CD14-positive monocyte (primary cell): ENCODE data around the gene CHMP4A. TPM values are rescaled to one million over a fixed set of nuclear protein-coding genes. Genes with fewer than 3 reads are reported as not detected.

Source experiments
- DNase-seq, 3 donors: peaks; one replicate each; pipeline ENCODE4 v3.0.0-alpha.2; 2011 to 2022
- H2AFZ ChIP-seq: 2 replicates; pipeline ENCODE4 v1.6.0; 2012; ENCODE audit warnings: mild to moderate bottlenecking, low read depth, low read length, inconsistent platforms; ENCODE audit not compliant: insufficient read depth, poor library complexity, severe bottlenecking
- H3K27ac ChIP-seq, 2 donors: 1 replicate in 1 of 2; 2 replicates in 1 of 2; pipeline ENCODE4 v1.5.1; 2012 to 2013; ENCODE audit warnings: low read length in 2 of 2, control low read depth in 1 of 2, inconsistent platforms in 1 of 2, low read depth in 1 of 2, mild to moderate bottlenecking in 1 of 2
- H3K27me3 ChIP-seq, 2 donors: one replicate each; pipeline versions ENCODE4 v1.6.0 to v1.6.1; 2011 to 2013; ENCODE audit warnings: low read length in 2 of 2; ENCODE audit not compliant: control insufficient read depth in 2 of 2, insufficient read depth in 2 of 2
- H3K36me3 ChIP-seq, 2 donors: replicated peaks in 1 of 2; 1 replicate in 1 of 2; 2 replicates in 1 of 2; pipeline versions ENCODE4 v1.5.1 to v1.6.1; 2012 to 2013; ENCODE audit warnings: low read length in 2 of 2, control low read depth in 1 of 2, inconsistent platforms in 1 of 2, mild to moderate bottlenecking in 1 of 2; ENCODE audit not compliant: insufficient read depth in 2 of 2, control insufficient read depth in 1 of 2
- H3K4me1 ChIP-seq, 2 donors: 1 replicate in 1 of 2; 2 replicates in 1 of 2; pipeline versions ENCODE4 v1.5.1 to v1.6.1; 2012 to 2013; ENCODE audit warnings: low read length in 2 of 2, control low read depth in 1 of 2, inconsistent platforms in 1 of 2, mild to moderate bottlenecking in 1 of 2, moderate library complexity in 1 of 2; ENCODE audit not compliant: insufficient read depth in 2 of 2, control insufficient read depth in 1 of 2
- H3K4me2 ChIP-seq: replicated peaks from 2 replicates; pipeline ENCODE3; 2012; ENCODE audit warnings: low read length, moderate library complexity, mild to moderate bottlenecking; ENCODE audit not compliant: poor library complexity, severe bottlenecking; ENCODE audit errors: extremely low read depth
- H3K4me3 ChIP-seq, 3 experiments: fragments of 200-600 bp in 1 of 3; sonication (generic) in 1 of 3; replicated peaks in 1 of 3; 1 replicate in 2 of 3; 2 replicates in 1 of 3; pipeline ENCODE4 v1.5.1; 2011 to 2013; ENCODE audit warnings: low read length in 3 of 3, mild to moderate bottlenecking in 3 of 3, control low read depth in 2 of 3, low read depth in 2 of 3, inconsistent platforms in 1 of 3, moderate library complexity in 1 of 3
- H3K79me2 ChIP-seq: 2 replicates; pipeline ENCODE4 v1.6.0; 2012; ENCODE audit warnings: mild to moderate bottlenecking, control low read depth, inconsistent platforms, low read length, moderate library complexity; ENCODE audit not compliant: insufficient read depth
- H3K9ac ChIP-seq: 2 replicates; pipeline ENCODE4 v1.6.0; 2017; ENCODE audit warnings: low read length, mild to moderate bottlenecking; ENCODE audit not compliant: insufficient read depth, poor library complexity, severe bottlenecking
- H3K9me3 ChIP-seq, 2 donors: replicated peaks in 1 of 2; 1 replicate in 1 of 2; 2 replicates in 1 of 2; pipeline versions ENCODE4 v1.5.1 to v1.6.1; 2012 to 2013; ENCODE audit warnings: low read length in 2 of 2, control low read depth in 1 of 2; ENCODE audit not compliant: control insufficient read depth in 1 of 2, insufficient read depth in 1 of 2
- H4K20me1 ChIP-seq: 2 replicates; pipeline ENCODE4 v1.6.0; 2012; ENCODE audit warnings: mild to moderate bottlenecking, low read length, control low read depth, moderate library complexity; ENCODE audit not compliant: insufficient read depth
- H3K27ac Mint-ChIP-seq, 7 donors: one replicate each; pipeline ENCODE4 v1.8.0; 2020; ENCODE audit warnings: mild to moderate bottlenecking in 7 of 7, mixed read lengths in 7 of 7, moderate library complexity in 6 of 7, inconsistent platforms in 2 of 7
- H3K27me3 Mint-ChIP-seq, 3 donors: one replicate each; pipeline ENCODE4 v1.8.0; 2021 to 2022; ENCODE audit warnings: low read depth in 3 of 3, mild to moderate bottlenecking in 3 of 3, mixed read lengths in 3 of 3, moderate library complexity in 3 of 3, inconsistent platforms in 1 of 3
- H3K36me3 Mint-ChIP-seq, 2 donors: one replicate each; pipeline ENCODE4 v1.8.0; 2020; ENCODE audit warnings: mixed read lengths in 2 of 2, inconsistent platforms in 1 of 2, mild to moderate bottlenecking in 1 of 2
- H3K4me1 Mint-ChIP-seq: one replicate; pipeline ENCODE4 v1.8.0; 2020; ENCODE audit warnings: mild to moderate bottlenecking, mixed read lengths
- H3K4me3 Mint-ChIP-seq, 2 donors: one replicate each; pipeline ENCODE4 v1.8.0; 2020; ENCODE audit warnings: mild to moderate bottlenecking in 2 of 2, mixed read lengths in 2 of 2, moderate library complexity in 1 of 2
- H3K9me3 Mint-ChIP-seq, 7 donors: one replicate each; pipeline ENCODE4 v1.8.0; 2020 to 2022; ENCODE audit warnings: mixed read lengths in 7 of 7, mild to moderate bottlenecking in 6 of 7, moderate library complexity in 6 of 7, inconsistent platforms in 2 of 7
- CTCF ChIP-seq: fragments of 200-600 bp; IDR thresholded peaks from one replicate; pipeline ENCODE4 v1.8.0; 2022; ENCODE audit warnings: antibody characterized with exemption, mild to moderate bottlenecking
- WGBS: methylation state at CpG from one replicate; pipeline ENCODE4 v1.1.5; 2013; ENCODE audit warnings: missing lambda C conversion rate; ENCODE audit not compliant: insufficient coverage; 5-methylcytosine and 5-hydroxymethylcytosine counted together
- intact Hi-C, 2 donors: fragments of 100-400 bp; cut with micrococcal nuclease; formaldehyde crosslinking; loops; one replicate each; pipeline versions ENCODE4 v1.15.0 to v1.15.1; 2023
- polyA plus RNA-seq, 3 donors: library from polyadenylated mRNA; depleted of rRNA in 1 of 3; unstranded in 2 of 3; stranded (reverse) in 1 of 3; fragments of 300-500 nt in 2 of 3; fragments of >200 nt in 1 of 3; fragmentation: Illumina TruSeq in 2 of 3; gene quantifications; 1 replicate in 2 of 3; 2 replicates in 1 of 3; pipeline ENCODE4 v1.2.3, GENCODE V29; 2012 to 2021

CHMP4A gene
- polyA plus RNA-seq, 3 donors: 99.0 to 128 (median 102) TPM

- H3K4me3 Mint-ChIP-seq: no peak overlapping the region
- no peaks in the 10 kb centered on the region for H3K9me3 ChIP-seq
- H3K4me1 Mint-ChIP-seq: peaks cover 40% of the 10 kb centered on the region
- 94% methylated on average over 6 of the region's 10 CpGs for WGBS
- DNase-seq: no peak
- intact Hi-C loops: no loop called here
- H3K27ac ChIP-seq: no peak overlapping the region
- H2AFZ ChIP-seq: no peak overlapping the region
- H3K36me3 ChIP-seq: peaks cover 21 to 44% of the 10 kb centered on the region in 2 donors
- H3K4me2 ChIP-seq: no peak overlapping the region
- H3K27ac Mint-ChIP-seq: peak overlapping the region in 2 of 7 donors; percentile 53 to 78
- no peak overlapping the region for H3K4me3 ChIP-seq
- H3K9me3 Mint-ChIP-seq: no peaks in the 10 kb centered on the region
- TF ChIP-seq CTCF: no peak
- peaks cover 0 to 3% (median 0%) of the 10 kb centered on the region in 3 donors for H3K27me3 Mint-ChIP-seq
- peaks cover 28 to 35% of the 10 kb centered on the region in 2 donors for H3K4me1 ChIP-seq
- H4K20me1 ChIP-seq: no peaks in the 10 kb centered on the region
- no peak overlapping the region for H3K9ac ChIP-seq
- H3K36me3 Mint-ChIP-seq: peaks cover 44 to 46% of the 10 kb centered on the region in 2 donors
- peaks cover 34% of the 10 kb centered on the region for H3K79me2 ChIP-seq
- no peaks in the 10 kb centered on the region for H3K27me3 ChIP-seq
These were observed 22.9 kb downstream of the CHMP4A start for GRCh38 chr14:24190416-24190815.

- H3K79me2 ChIP-seq: peaks cover 24% of the 10 kb centered on the region
- H3K27me3 ChIP-seq: no peaks in the 10 kb centered on the region
- H3K4me1 ChIP-seq: peaks cover 22 to 27% of the 10 kb centered on the region in 2 donors
- H2AFZ ChIP-seq: no peak overlapping the region
- no peak overlapping the region for H3K9ac ChIP-seq
- no peaks in the 10 kb centered on the region for H4K20me1 ChIP-seq
- Mint-ChIP-seq H3K9me3 (no peaks in the 10 kb centered on the region), H3K4me1 (peaks cover 34% of the 10 kb centered on the region), H3K4me3 (no peak overlapping the region), H3K27me3 (peaks cover 0 to 3% (median 0%) of the 10 kb centered on the region in 3 donors), H3K27ac (peak overlapping the region in 6 of 7 donors; percentile 28 to 91 (median 80)), H3K36me3 (peaks cover 49 to 56% of the 10 kb centered on the region in 2 donors)
- no peak for DNase-seq
- 93% methylated on average over 2 of the region's 9 CpGs for WGBS
- H3K27ac ChIP-seq: no peak overlapping the region
- intact Hi-C loops: no loop called here
- peak overlapping the region; percentile 97 for H3K4me2 ChIP-seq
- no peak for TF ChIP-seq CTCF
- H3K9me3 ChIP-seq: no peaks in the 10 kb centered on the region
- peaks cover 21 to 52% of the 10 kb centered on the region in 2 donors for H3K36me3 ChIP-seq
- no peak overlapping the region for H3K4me3 ChIP-seq
These were observed 23.8 kb downstream of the CHMP4A start for GRCh38 chr14:24189460-24189859.
